A549 (cell line): ENCODE measurements around the gene OPHN1. TPM values are rescaled to one million over a fixed set of nuclear protein-coding genes. Genes with fewer than 3 reads are reported as not detected.

ENCODE experiments used
- ATAC-seq, 2 experiments: fragments of 200-7000 bp in 1 of 2; fragments of >200 bp in 1 of 2; cut with Nextera tagmentation in 1 of 2; cut with Tn5 transposase in 1 of 2; 3 replicates each; pipeline versions ENCODE4 v1.8.0 to v1.9.1; 2018 to 2020; ENCODE audit warnings: mild to moderate bottlenecking in 1 of 2, moderate library complexity in 1 of 2
- CTCF ChIA-PET: fragments of 300-600 bp; sonication (Branson Sonifier 250); formaldehyde crosslinking; extraction: SDS; loops from one replicate; lab custom pipeline; 2021; ENCODE audit warnings: antibody characterized with exemption, inconsistent platforms; lab: Yijun Ruan, JAX
- POLR2A ChIA-PET: fragments of 350-600 bp; formaldehyde crosslinking; extraction: SDS; loops from one replicate; lab custom pipeline; 2021; ENCODE audit warnings: antibody characterized with exemption, inconsistent platforms; lab: Yijun Ruan, JAX
- DNase-seq, 2 experiments: peaks; one replicate each; pipeline versions ENCODE4 v3.0.0 to v3.0.0-alpha.2; 2011 to 2016; ENCODE audit warnings: low read depth in 1 of 2, low spot score in 1 of 2
- FAIRE-seq: peaks from 2 replicates; lab custom pipeline; 2011; peaks lifted over from hg19 to GRCh38; lab: Jason Lieb, UNC
- H3K27ac ChIP-seq, 2 experiments: fragments of >200 bp; sonication (Bioruptor Twin); formaldehyde crosslinking; 3 replicates each; pipeline ENCODE4 v1.5.1; 2016 to 2017
- H3K4me1 ChIP-seq: fragments of >200 bp; sonication (Bioruptor Twin); formaldehyde crosslinking; 3 replicates; pipeline ENCODE4 v1.6.1; 2016
- H3K4me2 ChIP-seq: fragments of >200 bp; sonication (Bioruptor Twin); formaldehyde crosslinking; 3 replicates; pipeline ENCODE4 v1.6.1; 2016
- H3K4me3 ChIP-seq: fragments of >200 bp; sonication (Bioruptor Twin); formaldehyde crosslinking; 3 replicates; pipeline ENCODE4 v1.5.1; 2016
- H3K9me3 ChIP-seq: fragments of >200 bp; sonication (Bioruptor Twin); formaldehyde crosslinking; 3 replicates; pipeline ENCODE4 v1.6.1; 2016
- ATOH8 ChIP-seq: fragments of 250-450 bp; sonication (Bioruptor Pico); IDR thresholded peaks from 2 replicates; pipeline ENCODE4 v1.5.0; 2020; ENCODE audit warnings: low read depth, mild to moderate bottlenecking, moderate library complexity
- CHD2 ChIP-seq: fragments of 150-350 bp; IDR thresholded peaks from 2 replicates; pipeline ENCODE4 v1.6.1; 2014; ENCODE audit warnings: low read length; ENCODE audit not compliant: partially characterized antibody
- CHD4 ChIP-seq: fragments of 200-600 bp; sonication (generic); IDR thresholded peaks from 2 replicates; pipeline ENCODE4 v1.6.1; 2016; ENCODE audit warnings: antibody characterized with exemption, mild to moderate bottlenecking, borderline replicate concordance
- EHF ChIP-seq: fragments of 250-450 bp; sonication (Bioruptor Pico); IDR thresholded peaks from 2 replicates; pipeline ENCODE4 v1.5.0; 2020; ENCODE audit warnings: mild to moderate bottlenecking
- EHMT2 ChIP-seq: fragments of 200-600 bp; sonication (generic); IDR thresholded peaks from 2 replicates; pipeline ENCODE4 v1.6.1; 2016; ENCODE audit warnings: antibody characterized with exemption, low read depth, mild to moderate bottlenecking, moderate library complexity
- FOSB ChIP-seq: fragments of 250-450 bp; sonication (Bioruptor Pico); IDR thresholded peaks from 2 replicates; pipeline ENCODE4 v1.5.0; 2020; ENCODE audit warnings: mild to moderate bottlenecking, moderate library complexity
- FOSL2 ChIP-seq, 2 experiments: fragments of 450-650 bp in 1 of 2; fragments of >200 bp in 1 of 2; sonication (Bioruptor Twin) in 1 of 2; formaldehyde crosslinking; IDR thresholded peaks; 2 replicates each; pipeline versions ENCODE4 v1.5.0 to v1.6.1; 2016 to 2020; ENCODE audit warnings: mild to moderate bottlenecking in 1 of 2, moderate library complexity in 1 of 2
- FOXS1 ChIP-seq: fragments of 250-450 bp; sonication (Bioruptor Pico); IDR thresholded peaks from 2 replicates; pipeline ENCODE4 v1.5.0; 2020; ENCODE audit warnings: mild to moderate bottlenecking, moderate library complexity
- HMGXB4 ChIP-seq: fragments of 250-450 bp; sonication (Bioruptor Pico); IDR thresholded peaks from 2 replicates; pipeline ENCODE4 v1.5.0; 2021; ENCODE audit warnings: mild to moderate bottlenecking, moderate library complexity, borderline replicate concordance
- HOXA7 ChIP-seq: fragments of 250-450 bp; sonication (Bioruptor Pico); IDR thresholded peaks from 2 replicates; pipeline ENCODE4 v1.5.0; 2020; ENCODE audit warnings: mild to moderate bottlenecking, moderate library complexity
- HOXB13 ChIP-seq: fragments of 250-450 bp; sonication (Bioruptor Pico); IDR thresholded peaks from 2 replicates; pipeline ENCODE4 v1.5.0; 2020; ENCODE audit warnings: low read depth, mild to moderate bottlenecking, moderate library complexity
- JUNB ChIP-seq: fragments of >200 bp; sonication (Bioruptor Twin); formaldehyde crosslinking; IDR thresholded peaks from 2 replicates; pipeline ENCODE4 v1.6.1; 2016
- KDM1A ChIP-seq: fragments of 200-600 bp; sonication (generic); IDR thresholded peaks from 2 replicates; pipeline ENCODE4 v1.6.1; 2016; ENCODE audit warnings: low read depth, mild to moderate bottlenecking
- MAFK ChIP-seq: fragments of 450-650 bp; IDR thresholded peaks from 2 replicates; pipeline ENCODE4 v1.6.1; 2014; ENCODE audit not compliant: partially characterized antibody
- MAZ ChIP-seq: fragments of 150-350 bp; IDR thresholded peaks from 2 replicates; pipeline ENCODE4 v1.6.1; 2014; ENCODE audit warnings: antibody characterized with exemption, low read depth, low read length, borderline replicate concordance
- NFE2L2 ChIP-seq: fragments of 150-350 bp; conservative IDR thresholded peaks from 2 replicates; pipeline ENCODE4 v1.6.1; 2014; ENCODE audit warnings: low read length
- NR3C1 ChIP-seq: fragments of >200 bp; sonication (Bioruptor Twin); formaldehyde crosslinking; IDR thresholded peaks from 3 replicates; pipeline ENCODE4 v1.6.1; 2017
- POLR2A ChIP-seq: IDR thresholded peaks from 2 replicates; pipeline ENCODE4 v1.6.1; 2012; ENCODE audit warnings: mild to moderate bottlenecking, low read length
- RARB ChIP-seq: fragments of 250-450 bp; sonication (Bioruptor Pico); IDR thresholded peaks from 2 replicates; pipeline ENCODE4 v1.8.0; 2021; ENCODE audit warnings: mild to moderate bottlenecking, moderate library complexity
- RCOR1 ChIP-seq: fragments of 150-350 bp; IDR thresholded peaks from 2 replicates; pipeline ENCODE4 v1.6.1; 2014; ENCODE audit warnings: antibody characterized with exemption, low read length, low read depth
- SREBF2 ChIP-seq: fragments of 450-650 bp; IDR thresholded peaks from 2 replicates; pipeline ENCODE4 v1.6.1; 2014; ENCODE audit warnings: mild to moderate bottlenecking, moderate library complexity
- TP53 ChIP-seq: fragments of 250-450 bp; sonication (Bioruptor Pico); IDR thresholded peaks from 2 replicates; pipeline ENCODE4 v1.5.0; 2021; ENCODE audit warnings: mild to moderate bottlenecking, moderate library complexity
- USF2 ChIP-seq: fragments of 450-650 bp; IDR thresholded peaks from 2 replicates; pipeline ENCODE4 v1.6.1; 2014; ENCODE audit warnings: antibody characterized with exemption
- ZC3H11A ChIP-seq: fragments of 450-650 bp; IDR thresholded peaks from 2 replicates; pipeline ENCODE4 v1.6.1; 2014; ENCODE audit warnings: antibody characterized with exemption, mild to moderate bottlenecking
- ZNF302 ChIP-seq: fragments of 250-450 bp; sonication (Bioruptor Pico); IDR thresholded peaks from 2 replicates; pipeline ENCODE4 v1.9.0; 2021; ENCODE audit warnings: inconsistent platforms, mild to moderate bottlenecking, moderate library complexity
- ZSCAN20 ChIP-seq: fragments of 250-450 bp; sonication (Bioruptor Pico); IDR thresholded peaks from 2 replicates; pipeline ENCODE4 v1.8.0; 2022; ENCODE audit warnings: mild to moderate bottlenecking, moderate library complexity
- WGBS: methylation state at CpG from one replicate; pipeline ENCODE4 v1.1.6; 2017; ENCODE audit errors: missing lambda C conversion rate; 5-methylcytosine and 5-hydroxymethylcytosine counted together
- polyA plus RNA-seq, 4 experiments: library from polyadenylated mRNA; depleted of rRNA in 3 of 4; stranded (reverse); fragments of >200 nt; fragmentation: RNase III in 1 of 4; extraction: RNeasy Plus Mini Kit Qiagen cat#74134 plus additional on column Dnase treatment in 1 of 4; gene quantifications; 2 replicates in 3 of 4; 3 replicates in 1 of 4; pipeline ENCODE4 v1.2.3, GENCODE V29; 2011 to 2017

OPHN1 gene
- polyA plus RNA-seq, 2 of the 4 experiments (the other 2 are of a cell fraction), result 2.0 to 5.7 TPM

GRCh38 chrX:68421636-68422035, 11.7 kb downstream of the OPHN1 start:
- Histone ChIP-seq H3K27ac (no peak overlapping the region), H3K4me2 (no peak overlapping the region), H3K4me1 (peaks cover 2% of the 10 kb centered on the region; the same call in 2 of the 3 replicates), H3K4me3 (no peak overlapping the region), H3K9me3 (no peaks in the 10 kb centered on the region)
- ChIA-PET POLR2A (no interaction called here), CTCF (no interaction called here)
- DNase-seq, result no peak
- no peak for FAIRE-seq
- TF ChIP-seq ZNF302 (CRISPR knock-in tag) (no peak), NR3C1 (no peak), POLR2A (no peak), FOSB (CRISPR knock-in tag) (no peak), FOSL2 (IDR thresholded peaks at IDR 0.05) (no peak), FOSL2 (CRISPR knock-in tag; IDR thresholded peaks at IDR 0.05) (no peak), HOXB13 (CRISPR knock-in tag) (no peak), NFE2L2 (no peak), JUNB (no peak), CHD4 (no peak), RCOR1 (no peak), EHF (no peak), USF2 (no peak), FOXS1 (CRISPR knock-in tag) (no peak), CHD2 (no peak)
- no peak for ATAC-seq
- WGBS, result 81% methylated on average over 3 of the region's 3 CpGs

- Histone ChIP-seq H3K4me2 (no peak overlapping the region), H3K27ac (no peak overlapping the region), H3K4me1 (peaks cover 8% of the 10 kb centered on the region; the same call in 2 of the 3 replicates), H3K9me3 (no peaks in the 10 kb centered on the region), H3K4me3 (no peak overlapping the region)
- no peak for TF ChIP-seq KDM1A
- TF ChIP-seq NR3C1, result no peak
- no peak for TF ChIP-seq JUNB
- CTCF ChIA-PET, result no interaction called here
- POLR2A ChIA-PET, result no interaction called here
- 76% methylated on average over 2 of the region's 2 CpGs for WGBS
- ATAC-seq (no peak), DNase-seq (no peak), FAIRE-seq (no peak)
These were observed 12.7 kb downstream of the OPHN1 start for GRCh38 chrX:68420559-68420958.

- Histone ChIP-seq H3K4me1 (peaks cover 8% of the 10 kb centered on the region; the same call in 2 of the 3 replicates), H3K27ac (no peak overlapping the region), H3K4me2 (no peak overlapping the region), H3K9me3 (no peaks in the 10 kb centered on the region), H3K4me3 (no peak overlapping the region)
- POLR2A ChIA-PET, result no interaction called here
- no peak for FAIRE-seq
- CTCF ChIA-PET, result no interaction called here
- no peak for DNase-seq
- WGBS, result 63% methylated on average over 3 of the region's 3 CpGs
- no peak for ATAC-seq
- TF ChIP-seq MAZ, result no peak
- TF ChIP-seq ZC3H11A, result no peak
- TF ChIP-seq HOXA7 (CRISPR knock-in tag), result no peak
- no peak for TF ChIP-seq SREBF2
- TF ChIP-seq ATOH8 (CRISPR knock-in tag), result no peak
These were observed 13.3 kb downstream of the OPHN1 start for GRCh38 chrX:68419975-68420374.

GRCh38 chrX:68417651-68418050, 15.6 kb downstream of the OPHN1 start:
- no peak overlapping the region for H3K4me2 ChIP-seq
- TF ChIP-seq ZSCAN20 (CRISPR knock-in tag) (no peak), POLR2A (no peak), RCOR1 (no peak), TP53 (CRISPR knock-in tag) (no peak), EHMT2 (no peak), RARB (CRISPR knock-in tag) (no peak), MAFK (no peak), HMGXB4 (no peak)
- H3K4me1 ChIP-seq, result peaks cover 8% of the 10 kb centered on the region; the same call in 2 of the 3 replicates
- no peaks in the 10 kb centered on the region for H3K9me3 ChIP-seq
- 91% methylated on average over 2 of the region's 2 CpGs for WGBS
- FAIRE-seq, result no peak
- no peak for DNase-seq
- no peak overlapping the region for H3K4me3 ChIP-seq
- no peak for ATAC-seq
- no peak overlapping the region for H3K27ac ChIP-seq
- ChIA-PET POLR2A (no interaction called here), CTCF (interaction anchor here (1.0 kb wide), 1 partner anchor 221 kb away, joined by 4 read pairs; no protein-coding TSS in a partner anchor)
